Aorta (tissue), 5 donors: ENCODE data around the gene FAM216B. TPM values are rescaled to one million over a fixed set of nuclear protein-coding genes. Genes with fewer than 3 reads are reported as not detected.

ENCODE experiments used
- ATAC-seq: fragments of 200-7000 bp; cut with Tn5 transposase; one replicate; pipeline ENCODE4 v1.9.1; 2022; ENCODE audit warnings: moderate library complexity; ENCODE audit not compliant: low FRiP score
- DNase-seq, 2 donors: peaks; one replicate each; pipeline ENCODE4 v3.0.0-alpha.2; 2020
- H3K27ac ChIP-seq, 2 donors: one replicate each; pipeline ENCODE4 v1.5.1; 2013; ENCODE audit warnings: low read length in 2 of 2, mild to moderate bottlenecking in 2 of 2, moderate library complexity in 2 of 2, control low read depth in 1 of 2, inconsistent platforms in 1 of 2, low read depth in 1 of 2
- H3K27me3 ChIP-seq, 2 donors: one replicate each; pipeline ENCODE4 v1.6.1; 2013; ENCODE audit warnings: control low read depth in 1 of 2, low read length in 1 of 2, mild to moderate bottlenecking in 1 of 2, moderate library complexity in 1 of 2; ENCODE audit not compliant: insufficient read depth in 2 of 2, control insufficient read depth in 1 of 2
- H3K36me3 ChIP-seq, 2 donors: one replicate each; pipeline ENCODE4 v1.6.1; 2013; ENCODE audit warnings: control low read depth in 1 of 2, low read length in 1 of 2, mild to moderate bottlenecking in 1 of 2; ENCODE audit not compliant: insufficient read depth in 2 of 2, control insufficient read depth in 1 of 2
- H3K4me1 ChIP-seq, 2 donors: one replicate each; pipeline ENCODE4 v1.6.1; 2013; ENCODE audit warnings: low read length in 2 of 2, control low read depth in 1 of 2, mild to moderate bottlenecking in 1 of 2, moderate library complexity in 1 of 2; ENCODE audit not compliant: insufficient read depth in 2 of 2, control insufficient read depth in 1 of 2
- H3K4me3 ChIP-seq, 2 donors: one replicate each; pipeline ENCODE4 v1.5.1; 2013; ENCODE audit warnings: low read length in 2 of 2, control low read depth in 1 of 2, mild to moderate bottlenecking in 1 of 2
- H3K9me3 ChIP-seq: one replicate; pipeline ENCODE4 v1.6.1; 2013; ENCODE audit warnings: mild to moderate bottlenecking, low read length; ENCODE audit not compliant: control insufficient read depth
- WGBS, 2 donors: extraction: QIAGEN DNeasy Blood & Tissue Kit; methylation state at CpG; one replicate each; pipeline ENCODE4 v1.1.7; 2013; 5-methylcytosine and 5-hydroxymethylcytosine counted together
- intact Hi-C, 2 donors: fragments of 100-400 bp; cut with DNase I; formaldehyde crosslinking; loops; one replicate each; pipeline versions ENCODE4 v1.14.2 to v1.15.0; 2022
- polyA plus RNA-seq, 2 donors: library from polyadenylated mRNA; stranded (reverse); fragments of 200-250 nt; gene quantifications; one replicate each; pipeline ENCODE4 v1.2.3, GENCODE V29; 2013
- total RNA-seq, 2 donors: library from RNA; stranded (reverse); fragmentation: NEBNext Ultra II Directional; extraction: Animal tissue kit (Norgen Biotek cat#: 25700); gene quantifications; one replicate each; pipeline ENCODE4 v1.2.1, GENCODE V29; 2021
- donor health status: healthy with polysubstance abuse.
- donor health status: Bipolar disorder and iron deficiency.
- donor health status: DM: no; HTN: no; CAD: no.
- donor health status: DM: no; HTN: no; CAD: no.
- donor health status: DM: yes; HTN: yes; CAD: no.

The FAM216B gene
- total and polyA plus RNA-seq, 4 donors: not detected

DNA sequence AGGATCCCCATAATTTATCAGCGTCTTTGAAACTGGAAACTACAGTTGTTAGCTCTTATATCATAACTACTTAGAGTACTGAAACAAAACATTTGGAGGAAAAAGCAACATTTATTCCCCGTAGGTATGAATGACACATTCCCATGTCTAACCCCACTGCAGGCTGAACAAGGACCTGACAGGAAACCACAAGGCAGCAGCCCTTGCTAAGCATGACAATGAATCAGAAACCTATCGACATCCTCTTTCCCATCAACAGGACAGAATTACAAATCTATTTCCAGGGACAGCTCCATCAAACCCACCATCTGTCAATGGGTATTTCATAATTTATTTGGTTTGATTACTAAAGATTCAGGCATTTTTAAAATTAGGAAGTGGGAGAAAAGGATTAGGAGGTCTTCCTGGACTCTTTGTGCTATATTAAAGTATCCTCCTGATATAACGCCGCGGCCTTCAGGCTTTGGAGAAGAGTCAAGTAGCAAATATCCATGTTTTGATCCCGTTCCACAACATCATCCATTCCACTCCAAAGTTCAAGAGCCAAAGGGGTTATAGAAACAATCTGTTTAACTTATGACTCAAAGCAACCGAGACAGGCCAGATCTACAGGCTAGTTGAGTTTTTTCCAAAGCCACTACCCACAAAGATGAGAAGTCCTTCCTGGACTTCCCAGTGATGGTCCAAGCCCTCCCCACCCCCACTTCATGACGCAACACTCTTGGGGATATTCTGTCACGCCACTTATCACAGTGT is 51.1 kb downstream of the FAM216B start:
- H3K4me1 ChIP-seq: no peaks in the 10 kb centered on the region
- no peaks in the 10 kb centered on the region for H3K27me3 ChIP-seq
- DNase-seq (peak in 1 of 2 donors; percentile 49), ATAC-seq (peak; percentile 15)
- H3K36me3 ChIP-seq: no peaks in the 10 kb centered on the region
- intact Hi-C loops: no loop called here
- 70 to 76% methylated on average over 10 of the region's 10 CpGs for WGBS, 2 donors
- no peak overlapping the region for H3K4me3 ChIP-seq
- no peak overlapping the region for H3K27ac ChIP-seq
- H3K9me3 ChIP-seq: no peaks in the 10 kb centered on the region

DNA sequence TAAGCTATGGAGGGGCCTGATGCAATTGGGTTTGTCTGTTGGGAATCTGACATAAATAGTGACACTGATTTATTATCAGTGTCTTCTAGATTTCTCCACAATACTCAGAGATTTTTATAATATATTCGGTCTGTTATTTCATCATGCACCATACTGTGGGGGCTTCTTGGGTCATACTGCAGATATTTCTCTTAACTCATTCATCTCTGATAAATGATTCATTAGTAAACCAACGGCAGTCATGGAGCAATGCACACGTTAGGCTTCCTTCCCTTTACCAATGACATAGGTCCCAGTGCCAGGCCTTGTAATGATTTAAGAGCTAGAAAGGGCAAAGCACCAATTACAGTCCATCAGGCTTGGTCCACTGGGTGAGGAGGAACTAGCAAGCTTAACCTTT is 53.6 kb downstream of the FAM216B start:
- Histone ChIP-seq H3K9me3 (no peaks in the 10 kb centered on the region), H3K4me1 (no peaks in the 10 kb centered on the region), H3K4me3 (no peak overlapping the region), H3K27me3 (no peaks in the 10 kb centered on the region), H3K36me3 (no peaks in the 10 kb centered on the region), H3K27ac (no peak overlapping the region)
- intact Hi-C loops: no loop called here
- ATAC-seq (no peak), DNase-seq (no peak)
- WGBS, 2 donors: 86 to 93% methylated on average over 3 of the region's 3 CpGs

GRCh38 chr13:42836930-42837690 is 55.7 kb downstream of the FAM216B start:
- Histone ChIP-seq H3K9me3 (no peaks in the 10 kb centered on the region), H3K4me1 (no peaks in the 10 kb centered on the region), H3K4me3 (no peak overlapping the region), H3K27me3 (no peaks in the 10 kb centered on the region), H3K36me3 (no peaks in the 10 kb centered on the region), H3K27ac (no peak overlapping the region)
- DNase-seq (no peak), ATAC-seq (no peak)
- intact Hi-C loops: no loop called here
- WGBS, 2 donors: 46 to 53% methylated on average over 10 of the region's 10 CpGs

Other genes with a start within 250 kb of the FAM216B start
- under 1 TPM in 1 of 2 donors, not detected in 1; 0.16 TPM for gene TNFSF11, start 207.4 kb upstream of the FAM216B start, total RNA-seq
- not detected for gene TNFSF11, start 207.4 kb upstream of the FAM216B start, polyA plus RNA-seq
- 10 to 100 TPM; 12.1 to 13.6 TPM for gene EPSTI1, start 210.7 kb downstream of the FAM216B start, total RNA-seq
- gene EPSTI1, start 210.7 kb downstream of the FAM216B start, polyA plus RNA-seq: 1 to 10 TPM; 2.7 to 3.6 TPM
- gene DNAJC15, start 242.0 kb downstream of the FAM216B start, total RNA-seq: 10 to 100 TPM in 1 of 2 donors, 1 to 10 TPM in 1; 7.4 to 13.6 TPM
- gene DNAJC15, start 242.0 kb downstream of the FAM216B start, polyA plus RNA-seq: 10 to 100 TPM; 10.6 to 19.4 TPM